ENCODE data around the gene LRRC23. TPM values are rescaled to one million over a fixed set of nuclear protein-coding genes. Genes with fewer than 3 reads are reported as not detected.

The LRRC23 gene
- total and polyA plus RNA-seq, 2 of the 13 experiments (the other 11 are each of a cell fraction or from before 2014, with no cell fraction given): 6.0 to 7.8 TPM

DNA sequence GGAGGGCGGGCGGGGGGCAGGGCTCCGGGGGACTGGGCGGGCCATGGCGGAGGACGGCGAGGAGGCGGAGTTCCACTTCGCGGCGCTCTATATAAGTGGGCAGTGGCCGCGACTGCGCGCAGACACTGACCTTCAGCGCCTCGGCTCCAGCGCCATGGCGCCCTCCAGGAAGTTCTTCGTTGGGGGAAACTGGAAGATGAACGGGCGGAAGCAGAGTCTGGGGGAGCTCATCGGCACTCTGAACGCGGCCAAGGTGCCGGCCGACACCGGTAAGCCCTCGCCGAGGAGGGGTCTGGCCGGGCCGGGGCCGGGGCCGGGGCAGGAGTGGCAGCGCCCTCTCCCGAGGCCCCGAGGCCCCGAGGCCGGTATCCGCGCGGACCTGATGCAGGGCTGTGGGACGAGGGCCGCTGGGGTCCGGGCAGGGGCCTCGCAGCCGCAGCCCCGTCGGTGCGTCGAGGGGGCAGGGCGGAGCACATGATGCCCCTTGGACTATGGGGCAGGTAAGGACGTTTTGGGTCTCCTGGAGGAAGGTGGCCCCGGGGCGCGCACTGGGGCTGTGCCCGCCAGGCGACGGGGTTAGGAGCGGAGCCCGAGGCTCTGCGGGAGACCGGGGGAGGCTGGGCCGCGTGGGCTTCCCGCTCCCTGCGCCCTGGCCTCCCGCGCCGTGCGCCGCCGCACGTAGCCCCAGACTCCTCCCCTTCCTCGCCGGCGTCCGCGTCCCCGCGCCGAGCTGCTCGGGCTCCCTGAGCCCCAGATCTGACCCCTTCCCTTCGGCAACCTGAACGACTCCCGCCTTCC, 37.0 kb upstream of the LRRC23 start, which contains the start of gene TPI1 (continued):
- TF ChIP-seq UBTF (CRISPR knock-in tag; IDR thresholded peaks at IDR 0.05) (peak; percentile 58; the same call in 1 of the 2 replicates), SOX6 (IDR thresholded peaks at IDR 0.05) (no peak), SOX6 (CRISPR knock-in tag; IDR thresholded peaks at IDR 0.05) (0 out of 2 replicates have a peak, but pooled peaks have one; percentile 24), ZC3H13 (CRISPR knock-in tag; IDR thresholded peaks at IDR 0.05) (peak; percentile 88), FOXA3 (CRISPR knock-in tag; IDR thresholded peaks at IDR 0.05) (peak; percentile 12; the same call in 1 of the 2 replicates), ATF2 (CRISPR knock-in tag; IDR thresholded peaks at IDR 0.05) (peak; percentile 67; the same call in 1 of the 2 replicates), GZF1 (CRISPR knock-in tag; IDR thresholded peaks at IDR 0.05) (peak; percentile 50; the same call in 1 of the 2 replicates), CENPBD1 (CRISPR knock-in tag; IDR thresholded peaks at IDR 0.05; ENCODE audit: borderline replicate concordance, low read depth) (no peak), ZNF883 (CRISPR knock-in tag; IDR thresholded peaks at IDR 0.05; ENCODE audit: not compliant biosample characterization) (peak; percentile 69), ZNF530 (CRISPR knock-in tag; IDR thresholded peaks at IDR 0.05; ENCODE audit: low read depth) (no peak), ONECUT2 (CRISPR knock-in tag; IDR thresholded peaks at IDR 0.05) (no peak), ZNF576 (CRISPR knock-in tag; IDR thresholded peaks at IDR 0.05) (no peak), ZNF83 (CRISPR knock-in tag; IDR thresholded peaks at IDR 0.05; ENCODE audit: borderline replicate concordance) (0 out of 2 replicates have a peak, but pooled peaks have one; percentile 74), RAD51 (IDR thresholded peaks at IDR 0.05; ENCODE audit: borderline replicate concordance) (no peak), GPN1 (CRISPR knock-in tag; IDR thresholded peaks at IDR 0.05; ENCODE audit: borderline replicate concordance) (0 out of 2 replicates have a peak, but pooled peaks have one; percentile 13), NKX3-1 (CRISPR knock-in tag; IDR thresholded peaks at IDR 0.05) (0 out of 2 replicates have a peak, but pooled peaks have one; percentile 31), ZNF784 (CRISPR knock-in tag; IDR thresholded peaks at IDR 0.05; ENCODE audit: borderline replicate concordance) (peak; percentile 94; the same call in 1 of the 2 replicates), ZNF563 (CRISPR knock-in tag; IDR thresholded peaks at IDR 0.05) (peak; percentile 60; the same call in 1 of the 2 replicates)
- TF ChIP-seq, protein P1, sequence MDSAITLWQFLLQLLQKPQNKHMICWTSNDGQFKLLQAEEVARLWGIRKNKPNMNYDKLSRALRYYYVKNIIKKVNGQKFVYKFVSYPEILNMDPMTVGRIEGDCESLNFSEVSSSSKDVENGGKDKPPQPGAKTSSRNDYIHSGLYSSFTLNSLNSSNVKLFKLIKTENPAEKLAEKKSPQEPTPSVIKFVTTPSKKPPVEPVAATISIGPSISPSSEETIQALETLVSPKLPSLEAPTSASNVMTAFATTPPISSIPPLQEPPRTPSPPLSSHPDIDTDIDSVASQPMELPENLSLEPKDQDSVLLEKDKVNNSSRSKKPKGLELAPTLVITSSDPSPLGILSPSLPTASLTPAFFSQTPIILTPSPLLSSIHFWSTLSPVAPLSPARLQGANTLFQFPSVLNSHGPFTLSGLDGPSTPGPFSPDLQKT (CRISPR knock-in tag; IDR thresholded peaks at IDR 0.05; ENCODE audit: borderline replicate concordance): no peak
- TF ChIP-seq, protein P2, sequence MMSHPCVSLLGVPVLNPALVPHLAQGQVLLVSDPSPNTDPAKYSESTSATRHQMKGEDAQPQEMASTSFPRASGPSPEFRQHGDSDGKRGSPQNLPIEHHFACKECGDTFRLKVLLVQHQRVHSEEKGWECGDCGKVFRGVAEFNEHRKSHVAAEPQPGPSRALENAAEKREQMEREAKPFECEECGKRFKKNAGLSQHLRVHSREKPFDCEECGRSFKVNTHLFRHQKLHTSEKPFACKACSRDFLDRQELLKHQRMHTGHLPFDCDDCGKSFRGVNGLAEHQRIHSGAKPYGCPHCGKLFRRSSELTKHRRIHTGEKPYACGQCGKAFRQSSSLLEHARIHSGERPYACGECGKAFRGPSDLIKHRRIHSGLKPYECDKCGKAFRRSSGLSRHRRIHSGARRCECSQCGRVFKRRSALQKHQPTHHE (CRISPR knock-in tag; IDR thresholded peaks at IDR 0.05; ENCODE audit: borderline replicate concordance): peak; percentile 37; the same call in 1 of the 2 replicates
